Choroid plexus epithelial cell (primary cell): ENCODE results near the gene ITPKB.

Experiments
- DNase-seq: peaks from one replicate; pipeline ENCODE4 v3.0.0-alpha.2; 2010; ENCODE audit warnings: low read depth
- H3K4me3 ChIP-seq: 2 replicates; pipeline ENCODE4 v1.5.1; 2011; ENCODE audit warnings: low read depth, mild to moderate bottlenecking, control low read depth, low read length, moderate library complexity
- CTCF ChIP-seq: conservative IDR thresholded peaks from 2 replicates; pipeline ENCODE4 v1.5.1; 2011; ENCODE audit warnings: low read depth, mild to moderate bottlenecking, control low read depth, inconsistent platforms, low read length, moderate library complexity

Gene ITPKB

GRCh38 chr1:226738995-226739695 lies at the start of gene ITPKB:
TSS of gene ITPKB (minus strand) at chr1:226739282. CDS start at chr1:226737458, 1,824 bp downstream.
- no peak for TF ChIP-seq CTCF
- peak; percentile 81 for DNase-seq
- peak within 1 kb of the TSS; percentile 72 for H3K4me3 ChIP-seq

- TF ChIP-seq CTCF: no peak
- H3K4me3 ChIP-seq: no peak overlapping the region
- DNase-seq: no peak
These were observed 48.6 kb upstream of the ITPKB start for GRCh38 chr1:226787638-226788037.

- no peak for TF ChIP-seq CTCF
- H3K4me3 ChIP-seq: no peak overlapping the region
- no peak for DNase-seq
These were observed 48.0 kb upstream of the ITPKB start for GRCh38 chr1:226787071-226787470.

GRCh38 chr1:226786550-226786949 lies 47.5 kb upstream of the ITPKB start:
- H3K4me3 ChIP-seq: no peak overlapping the region
- TF ChIP-seq CTCF: no peak
- no peak for DNase-seq

- no peak for TF ChIP-seq CTCF
- H3K4me3 ChIP-seq: no peak overlapping the region
- no peak for DNase-seq
These were observed 46.7 kb upstream of the ITPKB start for GRCh38 chr1:226785805-226786204.

- TF ChIP-seq CTCF: no peak
- no peak overlapping the region for H3K4me3 ChIP-seq
- DNase-seq: no peak
These were observed 45.3 kb upstream of the ITPKB start for GRCh38 chr1:226784081-226785049.
